Omental fat pad (tissue), 4 donors: ENCODE results near the gene C1orf198. TPM values are rescaled to one million over a fixed set of nuclear protein-coding genes. Genes with fewer than 3 reads are reported as not detected.

Experiments used
- ATAC-seq: fragments of 150-250 bp; one replicate; pipeline ENCODE4 v1.9.1; 2016; ENCODE audit warnings: mild to moderate bottlenecking, moderate library complexity; ENCODE audit not compliant: low FRiP score
- DNase-seq: peaks from one replicate; pipeline ENCODE4 v3.0.0-alpha.2; 2019; ENCODE audit warnings: low spot score
- total RNA-seq, 4 donors: library from RNA; depleted of rRNA; stranded (reverse); fragments of >200 nt; gene quantifications; one replicate each; pipeline ENCODE4 v1.1.0, GENCODE V29; 2016
- TF ChIP-seq, protein P1 (sequence below), 3 donors: fragments of 450-650 bp; IDR thresholded peaks; one replicate each; pipeline ENCODE4 v1.5.1; 2016 to 2017; ENCODE audit warnings: antibody characterized with exemption in 3 of 3, mild to moderate bottlenecking in 3 of 3, moderate library complexity in 2 of 3

C1orf198 gene
- total RNA-seq, 4 donors from 2014 or later: 32.8 to 98.4 (median 63.2) TPM

- DNase-seq: no peak
- TF ChIP-seq, protein P1, sequence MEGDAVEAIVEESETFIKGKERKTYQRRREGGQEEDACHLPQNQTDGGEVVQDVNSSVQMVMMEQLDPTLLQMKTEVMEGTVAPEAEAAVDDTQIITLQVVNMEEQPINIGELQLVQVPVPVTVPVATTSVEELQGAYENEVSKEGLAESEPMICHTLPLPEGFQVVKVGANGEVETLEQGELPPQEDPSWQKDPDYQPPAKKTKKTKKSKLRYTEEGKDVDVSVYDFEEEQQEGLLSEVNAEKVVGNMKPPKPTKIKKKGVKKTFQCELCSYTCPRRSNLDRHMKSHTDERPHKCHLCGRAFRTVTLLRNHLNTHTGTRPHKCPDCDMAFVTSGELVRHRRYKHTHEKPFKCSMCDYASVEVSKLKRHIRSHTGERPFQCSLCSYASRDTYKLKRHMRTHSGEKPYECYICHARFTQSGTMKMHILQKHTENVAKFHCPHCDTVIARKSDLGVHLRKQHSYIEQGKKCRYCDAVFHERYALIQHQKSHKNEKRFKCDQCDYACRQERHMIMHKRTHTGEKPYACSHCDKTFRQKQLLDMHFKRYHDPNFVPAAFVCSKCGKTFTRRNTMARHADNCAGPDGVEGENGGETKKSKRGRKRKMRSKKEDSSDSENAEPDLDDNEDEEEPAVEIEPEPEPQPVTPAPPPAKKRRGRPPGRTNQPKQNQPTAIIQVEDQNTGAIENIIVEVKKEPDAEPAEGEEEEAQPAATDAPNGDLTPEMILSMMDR (IDR thresholded peaks at IDR 0.05): no peak
- ATAC-seq: no peak
Measured at GRCh38 chr1:230877924-230878590, 9.7 kb upstream of the C1orf198 start.

DNA sequence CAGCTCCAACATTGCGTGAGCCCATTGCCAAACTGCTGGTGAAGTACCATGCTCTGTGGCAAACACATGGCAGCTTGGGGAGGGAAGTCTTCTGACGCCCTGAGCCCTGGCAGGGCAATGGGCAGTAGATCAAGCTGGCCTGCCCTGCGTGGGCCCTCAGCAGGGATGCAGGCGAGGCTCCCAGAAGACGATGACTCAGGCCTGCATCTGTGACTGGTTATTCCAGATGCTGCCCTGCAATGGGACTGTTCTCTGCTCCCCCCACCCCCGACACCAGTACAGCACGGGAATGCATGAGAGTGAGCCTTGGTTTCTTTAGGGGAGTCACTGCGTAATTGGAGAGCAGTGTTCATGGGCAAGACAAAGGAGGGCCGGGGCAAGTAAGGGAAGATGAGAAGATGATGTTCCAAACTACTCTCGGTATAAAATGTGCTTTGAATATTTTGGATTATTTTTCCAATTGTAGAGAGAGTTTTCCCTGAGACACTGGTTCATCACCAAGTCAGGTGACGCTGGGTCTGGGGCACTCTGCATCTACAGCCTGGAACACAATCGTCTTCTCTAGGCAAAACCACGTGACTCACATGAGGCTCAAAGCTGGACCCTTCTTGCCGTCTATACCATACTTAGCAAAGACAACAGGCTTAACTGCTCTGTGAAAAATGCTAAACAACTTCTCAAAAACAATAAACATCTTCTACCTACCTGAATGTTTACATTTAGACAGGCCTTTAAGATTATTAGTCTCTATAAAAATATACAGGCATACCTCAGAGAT, 9.0 kb upstream of the C1orf198 start:
- ATAC-seq (no peak), DNase-seq (no peak)
- TF ChIP-seq, protein P1 (IDR thresholded peaks at IDR 0.05): no peak

DNA sequence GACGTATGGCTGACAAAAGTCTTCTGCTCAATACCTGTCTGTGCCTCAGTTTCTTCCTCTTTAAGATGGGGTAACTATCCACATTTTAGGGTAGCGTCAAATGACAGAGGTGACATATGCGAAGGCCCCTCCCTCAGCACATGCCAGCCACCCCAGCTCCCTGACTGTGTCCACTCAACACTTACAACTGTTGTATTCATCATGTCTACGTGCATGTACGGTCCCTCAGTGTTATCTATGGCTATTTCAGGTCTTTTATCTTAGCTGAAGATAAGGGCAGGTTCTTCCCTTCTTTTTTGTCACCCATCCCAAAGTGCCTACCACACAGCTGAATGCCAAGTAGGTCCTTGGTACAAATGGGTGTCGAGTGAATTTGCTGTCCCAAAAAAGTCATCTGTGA, 8.3 kb upstream of the C1orf198 start:
- DNase-seq: no peak
- TF ChIP-seq, protein P1 (IDR thresholded peaks at IDR 0.05): no peak
- ATAC-seq: no peak

- DNase-seq (no peak), ATAC-seq (no peak)
- TF ChIP-seq, protein P1 (IDR thresholded peaks at IDR 0.05): no peak
Measured at GRCh38 chr1:230875370-230875769, 7.0 kb upstream of the C1orf198 start.

DNA sequence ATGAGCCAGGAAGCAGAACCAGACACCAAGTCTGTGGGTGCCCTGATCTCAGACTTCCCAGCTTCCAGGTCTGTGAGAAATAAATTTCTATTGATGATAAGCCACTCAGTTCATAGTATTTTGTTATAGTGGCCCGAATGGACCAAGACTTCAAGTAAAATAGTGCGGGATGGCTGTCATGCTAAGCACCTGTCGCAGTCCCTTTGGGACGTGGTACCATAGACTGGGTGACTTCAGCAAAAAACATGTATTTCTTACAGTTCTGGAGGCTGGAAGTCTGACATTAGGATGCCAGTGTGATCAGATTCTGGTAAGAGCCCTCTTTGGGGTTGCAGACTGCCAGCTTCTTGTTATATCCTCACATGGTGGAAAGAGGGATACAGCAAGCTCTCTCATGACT, 2.6 kb upstream of the C1orf198 start:
- TF ChIP-seq, protein P1 (IDR thresholded peaks at IDR 0.05): no peak
- ATAC-seq: no peak
- no peak for DNase-seq

GRCh38 chr1:230869500-230869899, 1.2 kb upstream of the C1orf198 start:
- TF ChIP-seq, protein P1 (IDR thresholded peaks at IDR 0.05): no peak
- DNase-seq (no peak), ATAC-seq (no peak)
